ENCODE data around the gene EPHA7.

Gene EPHA7

GRCh38 chr6:93341900-93342613 lies 77.3 kb downstream of the EPHA7 start (continued):
- TF ChIP-seq ZNF280D (tag by site-specific recombination; IDR thresholded peaks at IDR 0.05), result no peak
- TF ChIP-seq ZNF341 (tag by site-specific recombination; IDR thresholded peaks at IDR 0.05; ENCODE audit: low read depth), result no peak
- peak; percentile 91 for TF ChIP-seq PRDM4 (tag by site-specific recombination; IDR thresholded peaks at IDR 0.05)
- TF ChIP-seq ZNF362 (tag by site-specific recombination; IDR thresholded peaks at IDR 0.05), result peak; percentile 52; the same call in 1 of the 2 replicates
- TF ChIP-seq ZNF132 (tag by site-specific recombination; IDR thresholded peaks at IDR 0.05; ENCODE audit: borderline replicate concordance), result no peak
- peak; percentile 75; the same call in 1 of the 2 replicates for TF ChIP-seq OVOL3 (tag by site-specific recombination; IDR thresholded peaks at IDR 0.05)
- 0 out of 2 replicates have a peak, but pooled peaks have one; percentile 19 for TF ChIP-seq ZNF391 (tag by site-specific recombination; IDR thresholded peaks at IDR 0.05; ENCODE audit: borderline replicate concordance, low read depth)
- TF ChIP-seq ZBTB6 (tag by site-specific recombination; IDR thresholded peaks at IDR 0.05), result 0 out of 2 replicates have a peak, but pooled peaks have one; percentile 6
- peak; percentile 90 for TF ChIP-seq ZNF366 (tag by site-specific recombination; conservative IDR thresholded peaks at IDR 0.05)
- TF ChIP-seq GFI1B (tag by site-specific recombination; IDR thresholded peaks at IDR 0.05), result 0 out of 2 replicates have a peak, but pooled peaks have one; percentile 51
- peak; percentile 86 for TF ChIP-seq OSR2 (tag by site-specific recombination; IDR thresholded peaks at IDR 0.05)
- no peak for TF ChIP-seq ZNF549 (tag by site-specific recombination; IDR thresholded peaks at IDR 0.05)
- no peak for TF ChIP-seq ZNF518A (tag by site-specific recombination; conservative IDR thresholded peaks at IDR 0.05; ENCODE audit: low read depth)
- peak; percentile 88 for TF ChIP-seq ZNF580 (tag by site-specific recombination; IDR thresholded peaks at IDR 0.05)
- TF ChIP-seq ZNF791 (tag by site-specific recombination; IDR thresholded peaks at IDR 0.05), result no peak
- peak; percentile 68; the same call in 1 of the 2 replicates for TF ChIP-seq ZEB2 (tag by site-specific recombination; IDR thresholded peaks at IDR 0.05)
- 0 out of 2 replicates have a peak, but pooled peaks have one; percentile 11 for TF ChIP-seq ZNF10 (tag by site-specific recombination; IDR thresholded peaks at IDR 0.05)
- TF ChIP-seq ZNF140 (tag by site-specific recombination; IDR thresholded peaks at IDR 0.05), result no peak
- TF ChIP-seq ZNF610 (tag by site-specific recombination; IDR thresholded peaks at IDR 0.05; ENCODE audit: borderline replicate concordance), result 0 out of 2 replicates have a peak, but pooled peaks have one; percentile 15
